ENCODE results near the gene TNNI2. TPM values are rescaled to one million over a fixed set of nuclear protein-coding genes. Genes with fewer than 3 reads are reported as not detected.

The TNNI2 gene
- total and polyA plus RNA-seq, 8 donors: 0.24 to 8.5 (median 0.52) TPM; not detected in 1

GRCh38 chr11:1868636-1869291 is 30.0 kb downstream of the TNNI2 start:
- TF ChIP-seq CTCF (IDR thresholded peaks at IDR 0.05): no peak
- peaks cover 0 to 14% of the 10 kb centered on the region in 2 donors for H3K36me3 ChIP-seq
- intact Hi-C loops (cut with DNase I): no loop called here
- no peak overlapping the region for H3K27ac ChIP-seq
- DNase-seq: peak in 1 of 4 donors; percentile 20
- H3K9me3 ChIP-seq: no peaks in the 10 kb centered on the region
- no peak overlapping the region for H3K4me3 ChIP-seq
- peaks cover 0 to 41% of the 10 kb centered on the region in 2 donors for H3K27me3 ChIP-seq
- no peak for ATAC-seq
- peaks cover 8 to 37% of the 10 kb centered on the region in 2 donors for H3K4me1 ChIP-seq

DNA sequence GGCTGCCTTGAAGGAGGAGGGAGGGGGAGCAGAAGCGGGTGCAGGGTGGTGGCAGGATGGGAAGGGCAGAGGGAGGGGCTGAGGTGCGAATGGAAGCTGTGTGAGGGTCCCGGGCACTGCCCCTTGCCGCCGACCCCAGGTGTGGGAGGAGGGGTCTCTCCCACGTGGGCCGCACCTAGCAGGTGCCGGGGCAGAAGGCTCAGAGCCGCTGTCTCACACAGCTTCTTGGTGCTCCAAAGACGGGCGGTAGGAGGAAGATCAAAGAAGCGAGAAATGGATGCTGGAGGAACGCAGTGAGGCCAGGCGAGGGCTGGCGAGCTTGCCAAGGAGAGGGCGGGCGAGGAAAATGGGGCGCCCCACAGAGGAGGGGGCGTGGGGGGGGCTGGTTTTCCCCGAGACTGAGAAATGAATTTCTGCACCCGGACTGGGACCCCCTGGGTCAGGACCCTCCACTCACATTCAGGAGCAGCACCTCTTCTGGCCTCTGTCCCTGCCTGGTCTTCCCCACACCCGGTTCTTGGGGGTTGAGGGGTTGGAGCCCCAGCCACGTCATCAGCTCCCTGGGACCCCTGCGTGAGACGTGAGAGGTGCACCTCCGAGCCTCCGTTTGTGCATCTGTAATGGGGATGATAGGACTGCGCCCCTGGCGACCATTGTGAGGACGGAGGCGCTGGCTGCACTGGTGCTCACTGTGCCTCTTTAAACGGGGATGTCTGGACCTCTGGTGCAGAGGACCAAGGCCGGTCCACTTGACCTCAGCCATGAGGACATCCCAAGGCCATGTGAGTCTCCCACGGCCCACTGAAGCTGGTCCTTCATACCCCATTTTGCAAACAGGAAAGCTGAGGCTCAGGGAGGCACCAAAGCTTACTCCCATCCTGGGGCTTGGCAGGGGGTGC is 30.9 kb downstream of the TNNI2 start:
- peaks cover 0 to 14% of the 10 kb centered on the region in 2 donors for H3K36me3 ChIP-seq
- intact Hi-C loops (cut with DNase I): no loop called here
- TF ChIP-seq CTCF (IDR thresholded peaks at IDR 0.05): no peak
- no peak overlapping the region for H3K27ac ChIP-seq
- H3K4me3 ChIP-seq: no peak overlapping the region
- H3K9me3 ChIP-seq: no peaks in the 10 kb centered on the region
- ATAC-seq: no peak
- peaks cover 0 to 44% of the 10 kb centered on the region in 2 donors for H3K27me3 ChIP-seq
- H3K4me1 ChIP-seq: peaks cover 1 to 28% of the 10 kb centered on the region in 2 donors
- peak in 1 of 4 donors; percentile 73 for DNase-seq

DNA sequence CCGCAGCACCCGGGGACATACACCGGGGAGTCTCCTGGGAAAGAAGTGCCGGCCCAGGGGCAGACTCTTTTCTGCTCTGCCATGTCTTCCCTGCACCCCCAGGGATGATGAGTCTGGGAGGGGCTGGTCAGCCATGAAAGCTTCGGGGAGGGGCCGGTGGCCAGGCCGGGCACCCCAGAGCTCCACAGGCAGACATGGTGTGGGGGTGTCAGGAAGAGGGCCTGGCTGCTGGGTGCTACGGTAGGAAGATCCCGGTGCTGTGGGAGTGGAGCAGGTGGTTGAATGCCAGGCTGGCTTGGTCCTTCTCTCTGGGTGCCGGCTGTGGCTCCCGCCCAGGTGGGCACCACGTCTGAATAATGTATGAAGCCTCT is 31.5 kb downstream of the TNNI2 start:
- no peak for TF ChIP-seq CTCF (IDR thresholded peaks at IDR 0.05)
- intact Hi-C loops (cut with DNase I): no loop called here

DNA sequence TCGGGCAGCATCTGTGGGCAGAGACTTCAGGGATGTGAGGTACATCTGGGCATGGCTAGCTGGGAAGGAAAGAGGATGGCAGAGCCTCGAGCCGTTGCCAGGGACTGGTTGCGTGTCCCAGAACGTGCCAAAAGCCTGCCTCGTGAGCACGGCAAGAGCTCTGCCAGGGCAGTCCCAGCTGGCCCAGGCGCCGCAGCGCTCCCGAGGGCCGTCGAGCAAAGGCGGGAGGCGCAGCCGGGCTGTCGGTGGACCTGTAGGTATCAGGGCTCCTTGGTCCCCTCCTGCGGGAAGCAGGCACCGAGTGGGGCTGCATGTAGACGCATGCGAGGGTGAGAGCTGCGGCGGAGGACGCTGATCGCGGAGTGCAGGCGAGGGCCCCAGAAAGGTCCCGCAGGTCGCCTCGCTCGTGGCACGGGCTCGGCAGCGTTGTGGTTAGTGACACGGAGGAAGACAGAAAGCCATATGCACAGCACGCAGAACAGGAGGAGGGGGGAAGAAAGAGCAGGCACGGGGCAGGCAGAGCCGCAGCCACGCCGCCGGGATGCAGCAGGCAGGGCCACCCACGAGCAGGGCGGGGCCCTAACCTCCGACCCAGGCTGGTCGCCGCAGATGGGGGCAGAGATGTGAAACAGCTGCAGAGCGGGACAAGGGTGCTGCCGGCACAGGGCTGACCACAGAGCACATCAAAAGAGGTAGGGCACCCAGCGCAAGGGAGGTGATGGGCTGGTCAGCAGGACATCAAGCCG is 32.1 kb downstream of the TNNI2 start:
- Histone ChIP-seq H3K4me3 (no peak overlapping the region), H3K36me3 (peaks cover 0 to 9% of the 10 kb centered on the region in 2 donors), H3K27ac (peak overlapping the region in 1 of 2 donors; percentile 5), H3K4me1 (peaks cover 0 to 24% of the 10 kb centered on the region in 2 donors), H3K27me3 (peaks cover 0 to 50% of the 10 kb centered on the region in 2 donors), H3K9me3 (no peaks in the 10 kb centered on the region)
- intact Hi-C loops (cut with DNase I): no loop called here
- TF ChIP-seq CTCF (IDR thresholded peaks at IDR 0.05): no peak
- DNase-seq: peak in 1 of 4 donors; percentile 82
- peak; percentile 35 for ATAC-seq

More for the DNA sequence above, 31.5 kb downstream of the TNNI2 start:
- Histone ChIP-seq H3K4me1 (peaks cover 0 to 22% of the 10 kb centered on the region in 2 donors), H3K27ac (no peak overlapping the region), H3K27me3 (peaks cover 0 to 49% of the 10 kb centered on the region in 2 donors), H3K9me3 (no peaks in the 10 kb centered on the region), H3K4me3 (no peak overlapping the region), H3K36me3 (peaks cover 0 to 13% of the 10 kb centered on the region in 2 donors)
- peak in 1 of 4 donors; percentile 59 for DNase-seq
- ATAC-seq: no peak

All from left lung (tissue), 10 donors.